ENCODE results near the gene TXNIP. TPM values are rescaled to one million over a fixed set of nuclear protein-coding genes. Genes with fewer than 3 reads are reported as not detected.

Gene TXNIP
- total RNA-seq, 1 donor from 2014 or later, result 1,858 TPM

DNA sequence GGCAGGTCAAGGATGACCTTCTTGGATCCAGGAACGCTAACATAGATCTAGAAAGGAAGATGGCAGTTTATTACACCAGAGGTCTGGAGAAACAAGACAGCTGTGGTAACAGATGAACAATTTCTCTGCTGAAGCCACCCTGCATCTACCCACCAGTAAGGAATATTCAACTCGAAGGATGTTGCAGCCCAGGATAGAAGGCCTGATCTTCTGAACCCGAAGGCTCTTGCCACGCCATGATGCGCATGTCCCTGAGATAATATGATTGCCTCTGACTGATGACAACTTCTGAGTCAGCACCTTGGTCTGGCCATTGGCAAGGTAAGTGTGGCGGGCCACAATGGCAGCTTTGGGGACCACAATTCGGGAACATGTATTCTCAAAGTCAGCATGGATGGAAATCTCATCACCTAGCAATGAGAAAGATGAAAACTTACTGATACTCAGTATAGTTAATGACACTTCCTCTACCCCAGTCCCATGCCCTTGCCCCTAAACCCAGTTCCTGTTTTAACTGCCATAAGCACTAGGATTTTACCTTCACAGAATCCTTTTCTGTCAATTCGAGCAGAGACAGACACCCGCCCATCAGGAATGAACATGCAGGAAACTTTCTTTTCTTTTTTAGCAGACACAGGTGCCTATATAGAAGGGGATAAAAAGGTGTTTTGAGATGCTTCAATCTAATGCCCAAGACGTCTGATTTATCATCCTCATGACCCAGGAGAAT is 1.8 kb downstream of the TXNIP start:
- Histone ChIP-seq H3K36me3 (peaks cover 19 to 40% of the 10 kb centered on the region in 2 donors), H3K27ac (peak overlapping the region; percentile 96), H3K4me1 (peaks cover 45% of the 10 kb centered on the region), H3K4me3 (peak overlapping the region; percentile 83 to 89), H3K9me3 (no peaks in the 10 kb centered on the region), H3K27me3 (no peaks in the 10 kb centered on the region)
- TF ChIP-seq POLR2AphosphoS5 (IDR thresholded peaks at IDR 0.05; ENCODE audit: insufficient read depth in 1 of 2, low read depth in 1 of 2), result peak; percentile 34 to 64
- no peak for TF ChIP-seq POLR2A (IDR thresholded peaks at IDR 0.05)
- DNase-seq (ENCODE audit: extremely low spot score in 2 of 2), result no peak
- intact Hi-C loops (cut with DNase I), result loop anchor here (5.0 kb wide), 1 partner anchor 43 kb away; no protein-coding TSS in a partner anchor

GRCh38 chr1:145993618-145994390 is 2.6 kb downstream of the TXNIP start:
- TF ChIP-seq POLR2AphosphoS5 (IDR thresholded peaks at IDR 0.05; ENCODE audit: insufficient read depth in 1 of 2, low read depth in 1 of 2), result no peak
- TF ChIP-seq CTCF (IDR thresholded peaks at IDR 0.05), result no peak
- TF ChIP-seq POLR2A (IDR thresholded peaks at IDR 0.05), result no peak
- Histone ChIP-seq H3K27ac (peak overlapping the region; percentile 96), H3K4me3 (peak overlapping the region; percentile 83 to 89), H3K9me3 (no peaks in the 10 kb centered on the region), H3K36me3 (peaks cover 19 to 40% of the 10 kb centered on the region in 2 donors), H3K4me1 (peaks cover 37% of the 10 kb centered on the region), H3K27me3 (no peaks in the 10 kb centered on the region)
- no peak for DNase-seq (ENCODE audit: extremely low spot score in 2 of 2)
- intact Hi-C loops (cut with DNase I), result no loop called here

GRCh38 chr1:145992958-145993617 is 3.3 kb downstream of the TXNIP start:
- H3K27me3 ChIP-seq, result no peaks in the 10 kb centered on the region
- H3K4me1 ChIP-seq, result peaks cover 31% of the 10 kb centered on the region
- no peak for TF ChIP-seq POLR2AphosphoS5 (IDR thresholded peaks at IDR 0.05; ENCODE audit: insufficient read depth in 1 of 2, low read depth in 1 of 2)
- no peak for TF ChIP-seq POLR2A (IDR thresholded peaks at IDR 0.05)
- TF ChIP-seq CTCF (IDR thresholded peaks at IDR 0.05), result no peak
- no peak for DNase-seq (ENCODE audit: extremely low spot score in 2 of 2)
- intact Hi-C loops (cut with DNase I), result no loop called here
- H3K9me3 ChIP-seq, result no peaks in the 10 kb centered on the region
- H3K4me3 ChIP-seq, result peak overlapping the region; percentile 83 to 89
- peaks cover 19 to 40% of the 10 kb centered on the region in 2 donors for H3K36me3 ChIP-seq
- peak overlapping the region; percentile 96 for H3K27ac ChIP-seq

DNA sequence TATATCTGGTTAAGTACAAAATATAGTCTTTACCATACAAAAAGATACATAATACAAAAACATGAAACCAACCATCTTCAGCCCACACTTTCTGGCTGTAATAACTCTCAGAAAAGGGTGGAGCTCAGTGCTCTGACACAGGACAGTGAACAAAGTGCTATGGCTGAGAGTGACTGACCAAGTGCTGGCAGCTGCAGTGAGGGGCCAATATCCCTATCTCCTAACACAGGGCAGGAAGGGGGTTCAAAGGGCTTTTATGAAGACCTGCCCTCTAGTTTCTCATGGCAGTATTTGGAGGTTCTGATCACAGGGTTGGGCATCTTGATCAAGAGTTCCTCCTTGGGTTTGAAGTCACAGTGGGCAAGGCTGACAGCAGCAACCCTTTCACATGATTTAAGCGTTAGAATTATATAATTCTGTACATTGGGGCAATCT is 3.9 kb downstream of the TXNIP start:
- peak overlapping the region; percentile 96 for H3K27ac ChIP-seq
- H3K36me3 ChIP-seq, result peaks cover 19 to 40% of the 10 kb centered on the region in 2 donors
- H3K4me3 ChIP-seq, result peak overlapping the region; percentile 83 to 89
- H3K4me1 ChIP-seq, result peaks cover 27% of the 10 kb centered on the region
- TF ChIP-seq POLR2A (IDR thresholded peaks at IDR 0.05), result peak in 1 of 2 donors; percentile 11
- no peak for TF ChIP-seq POLR2AphosphoS5 (IDR thresholded peaks at IDR 0.05; ENCODE audit: insufficient read depth in 1 of 2, low read depth in 1 of 2)
- DNase-seq (ENCODE audit: extremely low spot score in 2 of 2), result peak in 1 of 2 donors; percentile 76
- intact Hi-C loops (cut with DNase I), result no loop called here
- no peaks in the 10 kb centered on the region for H3K27me3 ChIP-seq
- H3K9me3 ChIP-seq, result no peaks in the 10 kb centered on the region

DNA sequence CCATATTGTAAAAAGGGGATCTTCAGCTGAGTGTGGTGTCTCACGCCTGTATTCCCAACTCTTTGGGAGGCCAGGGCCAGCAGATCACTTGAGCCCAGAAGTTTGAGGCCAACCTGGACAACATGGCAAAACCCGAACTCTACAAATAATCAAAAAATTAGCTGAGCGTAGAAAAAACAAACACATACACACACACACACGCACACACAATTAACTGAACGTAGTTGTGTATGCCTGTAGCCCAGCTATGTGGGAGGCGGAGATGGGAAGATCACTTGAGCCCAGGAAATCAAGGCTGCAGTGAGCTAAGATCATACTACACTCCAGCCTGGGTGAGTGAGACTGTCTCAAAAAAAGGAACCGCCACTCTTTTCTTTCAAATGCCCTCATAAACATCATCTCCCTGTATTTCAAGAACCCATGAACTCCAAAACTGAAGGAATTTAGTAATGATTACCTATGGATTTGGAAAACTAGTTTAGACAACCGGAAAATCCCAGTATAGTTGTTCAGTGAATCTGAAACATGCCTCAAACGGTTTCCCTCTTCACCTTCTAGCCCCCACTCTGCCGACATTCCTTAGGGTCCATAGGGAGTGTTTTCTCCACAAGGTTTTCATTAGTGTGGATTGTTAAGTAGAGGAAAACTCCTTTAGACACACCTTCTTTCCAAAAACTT is 4.5 kb downstream of the TXNIP start:
- peak overlapping the region; percentile 96 for H3K27ac ChIP-seq
- no peaks in the 10 kb centered on the region for H3K9me3 ChIP-seq
- H3K4me3 ChIP-seq, result peak overlapping the region; percentile 83 to 89
- H3K36me3 ChIP-seq, result peaks cover 19 to 40% of the 10 kb centered on the region in 2 donors
- intact Hi-C loops (cut with DNase I), result no loop called here
- TF ChIP-seq CTCF (IDR thresholded peaks at IDR 0.05) (no peak), POLR2AphosphoS5 (IDR thresholded peaks at IDR 0.05; ENCODE audit: insufficient read depth in 1 of 2, low read depth in 1 of 2) (no peak), POLR2A (IDR thresholded peaks at IDR 0.05) (no peak)
- peaks cover 23% of the 10 kb centered on the region for H3K4me1 ChIP-seq
- no peaks in the 10 kb centered on the region for H3K27me3 ChIP-seq
- no peak for DNase-seq (ENCODE audit: extremely low spot score in 2 of 2)

All from vagina (tissue), 2 donors.